GM13977 (cell line): ENCODE data around the gene HBP1.
A peak's percentile ranks its signal among the peaks of the same experiment; 100 is the strongest.

ENCODE experiments used
- DNase-seq: peaks from one replicate; pipeline ENCODE4 v3.0.0; 2012; ENCODE audit warnings: low spot score
- CTCF ChIP-seq: IDR thresholded peaks from 2 replicates; pipeline ENCODE4 v1.5.1; 2012; ENCODE audit warnings: mild to moderate bottlenecking, control low read depth; ENCODE audit not compliant: insufficient read depth; ENCODE audit errors: extremely low read depth, missing control alignments
- in situ Hi-C: fragments of 300-500 bp; cut with MboI; formaldehyde crosslinking; loops from one replicate; pipeline ENCODE4 v1.12.0; 2022; ENCODE audit warnings: low sequenced_read_pairs, low pct_unique_long_range_greater_than_20kb, mixed read lengths, inconsistent platforms; ENCODE audit not compliant: unreplicated experiment

HBP1 gene

DNA sequence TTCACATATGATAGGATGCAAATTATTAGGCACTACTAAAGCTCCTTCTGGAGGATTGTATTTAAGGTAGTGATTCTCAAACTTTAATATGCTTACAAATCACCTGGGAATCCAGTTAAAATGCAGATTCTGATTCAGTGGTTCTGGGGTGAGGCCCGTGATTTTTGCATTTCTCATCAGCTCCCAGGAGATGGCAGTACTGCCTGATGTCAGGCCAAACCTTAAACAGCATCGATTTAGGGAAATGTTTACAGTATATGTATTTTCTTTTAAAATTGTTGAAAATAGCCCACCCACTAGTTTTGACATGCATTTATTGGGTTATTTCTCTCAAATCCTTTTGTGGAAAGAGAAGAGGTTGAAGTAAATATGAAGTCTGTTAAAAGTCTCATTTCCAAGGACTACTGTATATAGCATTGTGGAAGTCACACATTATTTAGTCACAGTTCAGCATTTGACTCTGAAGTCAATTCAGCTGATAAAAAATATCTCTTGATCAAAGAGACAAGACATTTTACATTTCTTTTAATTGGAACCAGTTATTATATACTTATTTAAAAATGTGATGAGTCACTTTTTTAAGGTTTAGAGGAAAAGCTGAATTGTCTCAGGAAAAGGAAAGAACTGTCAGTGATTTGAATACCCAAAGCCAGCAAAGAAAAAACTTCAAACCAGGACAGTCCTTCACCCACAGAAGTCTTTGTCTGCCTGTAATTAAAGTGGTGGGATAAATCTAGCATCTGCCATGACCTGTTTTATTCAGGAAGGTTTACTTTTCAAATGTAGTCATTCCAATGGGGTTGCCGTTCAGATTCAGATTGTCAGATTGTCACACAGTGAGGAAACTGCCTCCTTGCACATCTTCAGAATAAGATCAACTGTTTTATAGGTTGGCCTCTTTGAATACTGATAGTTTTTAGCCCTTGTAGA, 21.1 kb upstream of the HBP1 start:
- DNase-seq, result peak; percentile 36

GRCh38 chr7:107148721-107149120, 20.1 kb upstream of the HBP1 start:
- TF ChIP-seq CTCF, result no peak

More for the DNA sequence above, 21.1 kb upstream of the HBP1 start:
- peak; percentile 65 for TF ChIP-seq CTCF
- in situ Hi-C loops, result loop anchor here (5.0 kb wide), 1 partner anchor 355 kb away; no protein-coding TSS in a partner anchor

DNA sequence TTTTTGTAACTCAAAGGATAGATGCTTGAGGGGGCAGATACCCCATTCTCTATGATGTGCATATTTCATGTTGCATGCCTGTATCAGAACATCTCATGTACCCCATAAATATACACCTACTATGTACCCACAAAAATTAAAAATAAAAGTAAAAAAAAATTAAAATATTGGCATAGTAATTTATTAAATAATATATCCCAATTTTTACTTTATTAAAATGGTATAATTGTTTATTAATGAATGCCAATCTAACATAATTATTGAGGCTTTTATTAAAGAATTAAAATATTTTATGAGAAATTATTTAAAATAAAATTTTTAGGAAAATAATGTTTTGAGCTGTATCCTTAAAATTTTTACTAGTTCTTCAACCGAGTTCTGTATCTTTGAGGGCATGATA, 18.9 kb upstream of the HBP1 start:
- in situ Hi-C loops, result loop anchor here (5.0 kb wide), 1 partner anchor 358 kb away; no protein-coding TSS in a partner anchor
- DNase-seq, result no peak
- no peak for TF ChIP-seq CTCF

More at GRCh38 chr7:107148721-107149120, 20.1 kb upstream of the HBP1 start:
- in situ Hi-C loops, result loop anchor here (5.0 kb wide), 1 partner anchor 356 kb away; no protein-coding TSS in a partner anchor
- no peak for DNase-seq

DNA sequence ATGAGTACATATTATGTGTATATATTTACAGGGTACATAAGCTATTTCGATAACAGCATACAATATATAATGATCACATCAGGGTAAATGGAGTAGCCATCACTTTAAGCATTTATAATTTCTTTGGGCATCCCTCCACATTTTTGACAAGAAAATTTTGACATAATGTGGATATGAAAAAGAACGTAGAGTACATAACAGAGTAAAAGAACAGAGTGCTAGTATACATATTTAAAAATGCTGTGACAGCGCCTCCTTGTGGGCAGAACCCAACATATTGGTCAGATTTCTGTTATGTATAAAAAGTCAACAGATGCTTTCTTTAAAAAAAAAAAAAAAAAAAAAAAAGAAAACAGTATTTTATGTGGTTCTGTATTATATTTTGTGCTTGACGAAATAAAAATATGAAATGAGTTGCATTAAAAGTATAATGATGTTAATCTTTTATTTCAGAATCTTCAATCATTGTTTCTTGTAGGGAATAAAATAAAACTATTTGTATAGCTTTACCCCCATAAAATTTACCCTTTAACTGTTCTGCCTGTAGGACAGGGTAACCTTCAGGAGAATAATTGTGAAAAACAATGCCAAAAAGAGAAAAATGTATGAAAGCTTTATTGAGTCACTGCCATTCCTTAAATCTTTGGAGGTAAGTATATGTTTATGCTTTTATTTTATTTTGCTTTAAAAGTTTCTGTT, 18.3 kb upstream of the HBP1 start:
- in situ Hi-C loops, result no loop called here
- DNase-seq, result peak; percentile 43
- peak; percentile 66 for TF ChIP-seq CTCF

GRCh38 chr7:107151538-107151937, 17.3 kb upstream of the HBP1 start:
- no peak for DNase-seq
- TF ChIP-seq CTCF, result no peak
- in situ Hi-C loops, result no loop called here

DNA sequence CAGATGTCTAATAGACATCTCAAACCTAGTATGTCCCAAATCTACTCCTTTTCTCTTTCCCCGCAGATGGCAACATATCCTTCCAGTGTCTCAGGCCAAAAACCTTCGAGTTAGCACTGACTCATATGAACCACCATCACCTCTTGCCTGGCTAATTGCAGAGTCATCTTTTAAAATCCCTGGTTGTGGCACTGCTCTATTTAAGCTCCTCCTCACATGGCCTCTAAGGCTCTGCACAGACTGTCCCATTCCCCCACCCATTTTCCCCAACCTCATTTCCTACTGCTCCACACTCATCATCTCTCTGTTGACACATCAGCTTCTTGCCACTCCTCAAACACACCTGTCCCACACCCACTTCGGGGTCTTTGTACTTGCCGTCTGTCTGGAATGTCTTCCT, 16.8 kb upstream of the HBP1 start:
- in situ Hi-C loops, result no loop called here
- DNase-seq, result no peak
- no peak for TF ChIP-seq CTCF
